GM21529 (cell line): ENCODE measurements around the gene TEKT4.
"Not testable (repeated sequence)": the region's sequence is repeated elsewhere in the genome, so short reads cannot be mapped to it uniquely, and the experiment has no call there.

ENCODE experiments used
- ATAC-seq: cut with Tn5 transposase; IDR thresholded peaks from one replicate; pipeline ENCODE4 v1.9.1; 2021; ENCODE audit not compliant: unreplicated experiment

The TEKT4 gene

DNA sequence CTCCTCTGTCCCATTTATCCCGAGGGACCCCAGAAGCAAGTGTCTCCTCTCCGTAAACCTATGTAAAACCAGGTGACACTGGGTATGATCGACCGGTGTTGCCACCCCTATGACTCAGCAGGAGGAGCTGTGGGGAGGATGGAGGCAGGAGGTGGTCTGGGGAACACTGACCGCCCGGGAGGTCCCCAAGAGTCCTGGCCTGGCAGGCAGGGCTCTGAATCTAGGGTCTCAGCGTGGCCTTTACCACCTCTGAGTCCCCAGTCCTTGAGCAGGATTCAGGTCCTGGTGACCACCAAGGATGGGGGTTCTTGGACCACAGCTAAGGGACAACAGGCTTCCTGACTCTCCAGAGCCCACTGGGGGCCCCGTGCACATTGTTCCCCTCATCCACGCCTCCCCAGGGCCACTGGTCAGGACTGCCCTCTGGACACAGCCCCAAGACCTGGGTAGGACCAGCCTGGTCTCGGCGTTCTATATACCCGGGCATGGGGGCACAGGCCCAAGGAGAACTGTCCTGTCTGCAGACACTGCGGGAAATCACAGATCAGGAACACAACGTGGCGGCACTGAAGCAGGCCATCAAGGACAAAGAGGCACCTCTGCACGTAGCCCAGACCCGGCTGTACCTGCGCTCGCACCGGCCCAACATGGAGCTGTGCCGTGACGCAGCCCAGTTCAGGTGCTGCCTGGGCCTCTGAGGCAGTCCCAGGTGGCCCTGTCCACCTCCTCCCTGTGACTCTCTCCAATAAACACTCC, 4.0 kb downstream of the TEKT4 start:
- ATAC-seq = no peak

DNA sequence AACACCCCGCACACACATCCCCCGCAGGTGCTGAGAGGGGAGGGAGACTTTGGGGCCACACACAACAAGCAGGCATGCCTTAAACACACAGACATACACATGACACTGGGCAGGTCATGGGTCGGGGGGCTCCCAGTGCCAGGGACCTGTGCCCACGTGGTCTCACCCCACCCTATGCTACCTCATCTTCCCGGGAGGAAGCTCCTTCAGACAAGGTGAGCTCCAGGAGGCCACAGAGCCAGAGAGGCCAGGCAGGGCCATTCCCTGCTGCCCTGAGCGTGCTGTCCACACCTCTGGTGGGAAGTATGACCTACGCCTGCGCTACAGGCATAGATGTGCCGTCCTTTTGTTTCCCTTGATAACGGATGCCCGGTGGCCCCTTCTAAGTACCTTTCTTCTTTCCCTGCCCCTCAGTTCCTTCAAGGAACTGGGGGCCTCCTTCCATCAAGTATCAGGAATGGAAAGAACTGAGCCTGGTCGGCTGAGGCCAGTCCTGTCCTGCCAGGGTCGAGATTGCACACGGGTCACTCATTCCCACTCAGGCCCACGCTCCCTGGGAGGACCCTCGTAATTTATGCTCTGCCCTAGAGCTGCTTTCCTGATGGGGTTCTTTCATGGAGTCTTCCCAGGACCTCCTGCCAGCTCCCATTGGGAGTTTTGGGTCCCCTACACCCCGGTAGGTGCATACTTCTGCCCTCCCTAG, 4.7 kb downstream of the TEKT4 start:
- no peak for ATAC-seq

DNA sequence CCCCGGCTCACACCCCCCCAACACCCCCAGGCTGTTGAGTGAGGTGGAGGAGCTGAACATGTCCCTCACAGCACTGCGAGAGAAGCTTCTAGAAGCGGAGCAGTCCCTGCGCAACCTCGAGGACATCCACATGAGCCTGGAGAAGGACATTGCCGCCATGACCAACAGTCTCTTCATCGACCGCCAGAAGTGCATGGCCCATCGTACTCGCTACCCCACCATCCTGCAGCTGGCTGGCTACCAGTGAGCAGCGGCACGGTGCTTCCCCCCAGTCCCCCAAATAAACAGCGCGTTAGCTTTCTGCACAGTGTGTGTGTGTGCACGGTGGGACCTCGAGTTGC, 5.3 kb downstream of the TEKT4 start:
- no peak for ATAC-seq

DNA sequence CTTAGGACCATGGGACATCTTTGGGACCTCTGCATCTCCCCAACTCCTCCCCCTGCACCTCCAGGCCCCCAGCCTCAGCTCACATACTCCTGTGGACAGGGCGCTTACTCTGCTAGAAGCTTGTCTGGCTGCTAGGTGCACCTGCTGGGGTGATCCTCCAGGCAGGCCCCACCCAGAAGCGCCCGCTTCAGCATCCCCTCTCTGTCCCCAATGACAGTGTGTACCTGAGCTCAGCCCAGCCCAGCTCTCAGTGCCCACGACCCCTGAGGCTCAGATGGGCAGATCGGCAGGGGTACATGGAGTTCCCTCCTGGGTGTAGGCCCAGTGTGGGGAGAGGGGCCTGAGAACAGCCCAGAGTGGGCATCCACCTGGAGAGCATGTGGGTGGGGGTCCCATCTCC, 5.9 kb downstream of the TEKT4 start:
- no peak for ATAC-seq

DNA sequence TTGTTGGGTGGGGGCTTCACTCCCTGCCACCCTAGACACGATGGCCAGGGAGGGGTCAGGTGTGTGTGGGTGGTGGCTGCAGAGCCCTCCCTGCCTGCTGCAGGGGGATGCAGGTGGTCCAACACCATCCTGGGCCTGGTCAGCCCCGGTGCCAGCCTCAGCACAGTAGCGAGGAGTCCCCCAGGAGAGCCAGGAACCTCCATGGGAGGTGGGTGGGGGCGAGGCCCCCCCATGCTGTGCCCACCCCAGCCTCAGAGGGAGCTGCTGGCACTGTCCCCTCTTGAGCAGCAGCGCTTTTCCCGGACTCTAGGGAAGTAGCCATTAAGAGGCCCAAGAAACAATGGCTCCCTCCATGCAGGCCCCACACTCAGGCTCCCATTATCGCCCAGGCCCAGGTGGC, 7.3 kb downstream of the TEKT4 start:
- ATAC-seq = not testable (repeated sequence)

DNA sequence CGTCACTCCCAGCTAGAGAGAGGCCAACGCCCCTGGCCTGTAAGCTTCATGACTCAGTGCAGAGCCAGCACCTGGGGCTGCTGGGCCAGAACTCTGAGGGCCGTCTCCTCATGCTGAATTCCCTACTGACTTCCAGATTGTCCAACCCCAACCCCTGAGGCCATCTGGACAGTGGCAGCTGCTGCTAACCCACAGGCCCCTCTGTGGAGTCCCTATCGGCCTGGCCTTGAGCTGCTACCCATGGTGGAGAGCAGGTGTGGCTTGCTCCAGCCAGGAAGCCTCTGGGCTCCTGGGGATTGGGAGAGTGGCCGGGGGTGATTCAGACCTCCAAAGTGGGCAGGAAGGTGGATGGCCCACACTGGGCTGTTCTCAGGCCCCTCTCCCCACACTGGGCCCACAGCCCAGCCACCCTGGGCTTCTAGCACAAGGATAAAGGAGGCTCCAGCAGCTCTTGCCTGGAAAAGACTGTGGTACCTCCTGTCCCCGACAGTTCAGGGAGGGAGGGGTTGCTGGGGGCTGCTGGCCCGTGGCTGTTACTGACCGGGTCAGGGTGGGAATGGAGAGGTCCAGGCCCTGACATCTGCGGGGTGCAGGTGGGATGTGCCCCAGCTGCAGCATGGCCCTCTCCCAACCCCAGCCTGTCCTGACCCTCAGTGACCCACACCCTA, 8.2 kb downstream of the TEKT4 start:
- ATAC-seq = no peak

DNA sequence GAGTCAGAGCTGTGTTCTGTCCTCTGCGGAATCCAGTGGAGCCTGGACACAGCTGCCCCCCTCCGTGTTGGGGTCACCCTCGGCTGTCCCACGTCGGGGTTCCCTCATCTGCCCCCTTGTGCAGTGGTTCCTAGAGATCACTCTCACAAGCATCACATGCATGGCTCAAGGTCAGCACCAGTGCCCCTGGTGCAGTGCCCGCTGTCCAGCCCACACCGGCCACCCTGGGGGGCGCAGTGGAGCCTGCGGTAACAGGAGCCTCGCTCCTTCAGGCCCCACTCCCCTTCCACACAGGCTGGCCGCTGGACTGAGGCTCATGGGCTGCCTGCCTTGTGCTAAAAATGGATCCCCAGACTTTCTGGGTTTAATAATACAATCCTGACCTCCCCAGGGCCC, 8.8 kb downstream of the TEKT4 start:
- ATAC-seq = no peak

DNA sequence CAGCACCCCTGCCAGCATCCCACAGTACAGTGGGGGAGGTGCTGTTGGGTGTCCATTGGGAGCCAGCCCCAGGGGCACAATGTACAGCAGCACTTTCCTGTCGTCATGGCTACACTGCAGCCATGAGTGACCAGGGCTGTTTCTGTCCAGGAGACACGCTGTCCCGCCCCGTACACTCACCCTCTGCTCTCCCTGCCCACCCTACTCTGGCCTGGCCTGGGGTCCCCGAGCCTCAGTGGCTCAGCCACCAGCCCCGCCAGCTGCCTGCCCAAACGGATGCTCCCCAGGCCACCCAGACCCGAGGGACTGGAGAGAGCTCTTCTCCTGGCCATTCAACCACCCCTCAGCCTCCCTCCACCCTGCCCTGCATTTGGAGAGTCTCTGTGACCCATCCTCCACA, 9.3 kb downstream of the TEKT4 start:
- no peak for ATAC-seq

DNA sequence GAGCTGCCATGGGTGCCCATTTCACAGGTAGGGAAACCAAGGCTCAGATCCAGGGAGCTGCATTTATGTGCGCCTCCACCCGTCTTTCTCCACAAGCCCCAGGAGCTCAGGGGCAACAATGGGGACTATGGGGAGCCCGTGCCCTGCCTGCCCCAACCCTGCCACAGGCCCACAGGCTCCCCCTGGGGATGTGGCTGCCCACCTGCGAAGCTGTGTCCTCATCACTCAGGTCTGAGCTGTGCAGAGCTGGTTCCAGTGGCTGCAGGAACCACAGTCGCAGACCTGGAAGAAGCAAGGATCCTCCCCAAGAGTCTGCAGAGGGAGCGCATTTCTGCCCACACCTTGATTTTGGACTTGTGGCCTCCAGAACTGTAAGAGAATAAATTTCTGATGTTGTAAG, 9.8 kb downstream of the TEKT4 start:
- ATAC-seq = no peak

DNA sequence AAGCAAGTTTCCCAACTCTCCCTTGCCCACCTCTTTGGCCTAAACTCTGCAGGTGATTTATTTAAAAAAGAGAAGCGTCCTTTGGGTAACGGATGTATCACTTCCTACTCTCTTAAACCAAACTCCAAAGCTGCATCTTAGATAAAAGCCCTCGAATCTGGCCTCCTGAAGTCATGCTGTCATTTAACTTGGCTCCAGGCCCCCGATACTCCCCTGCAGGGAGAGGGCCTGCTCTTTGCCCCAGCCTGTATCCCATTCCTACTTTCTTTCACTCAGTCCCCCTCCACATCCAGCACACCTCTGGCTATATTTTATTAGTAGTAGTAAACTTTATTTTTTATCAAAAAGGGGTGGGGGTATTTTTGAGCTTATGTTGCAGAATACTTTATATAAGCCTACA, 19.0 kb downstream of the TEKT4 start:
- no peak for ATAC-seq

DNA sequence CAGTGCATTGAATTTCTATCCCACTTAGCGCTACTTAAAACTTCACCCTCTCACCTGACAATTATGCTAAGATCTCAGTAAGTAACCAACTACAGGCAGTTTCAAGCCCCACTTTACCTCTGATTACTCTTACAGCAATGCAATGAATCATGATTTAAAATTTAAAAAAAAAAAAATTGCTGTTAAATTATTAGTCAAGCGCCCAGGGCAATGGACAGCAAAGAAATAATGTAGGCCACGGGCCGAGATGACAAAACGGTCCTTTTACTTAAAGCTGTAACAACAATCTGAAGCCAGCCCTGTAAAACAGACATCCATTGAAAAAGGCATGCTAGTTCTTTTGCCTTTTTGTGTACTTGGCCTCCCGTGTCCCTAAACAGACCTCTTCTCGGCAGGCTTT, 24.0 kb downstream of the TEKT4 start:
- not testable (repeated sequence) for ATAC-seq

DNA sequence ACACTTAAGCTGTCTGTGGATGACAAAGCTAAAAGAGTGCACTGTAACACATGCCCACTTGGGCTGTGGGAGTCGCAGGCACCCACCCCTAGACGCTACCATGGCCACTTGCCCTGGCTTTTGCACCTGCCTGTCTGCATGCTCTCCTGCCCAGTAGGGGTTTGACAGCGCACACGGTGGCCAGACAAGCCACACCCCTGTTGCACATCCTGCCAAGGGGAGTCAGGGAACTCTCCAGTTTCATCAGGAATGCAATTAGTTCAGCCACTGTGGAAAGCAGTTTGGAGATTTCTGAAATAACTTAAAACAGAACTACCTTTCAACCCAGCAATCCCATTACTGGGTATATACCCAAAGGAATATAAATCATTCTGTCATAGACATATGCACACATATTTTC, 35.7 kb downstream of the TEKT4 start:
- not testable (repeated sequence) for ATAC-seq

DNA sequence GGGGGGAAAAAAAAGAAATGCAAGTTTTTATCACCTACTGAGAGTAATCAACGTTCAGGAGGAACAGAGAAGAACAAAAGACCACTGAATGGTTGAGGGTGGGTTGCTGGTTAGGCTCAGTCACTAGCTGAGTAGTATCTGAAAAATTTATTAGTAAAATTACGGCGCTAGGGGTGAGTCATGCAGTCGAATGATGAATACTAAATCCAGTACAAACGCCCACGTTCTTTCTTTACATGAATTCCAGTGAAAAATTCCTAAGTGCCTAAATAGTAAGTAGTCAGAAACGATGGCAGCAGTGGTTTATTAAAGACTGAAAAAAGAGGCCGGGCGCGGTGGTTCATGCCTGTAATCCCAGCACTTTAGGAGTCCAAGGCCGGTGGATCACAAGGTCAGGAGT, 52.0 kb downstream of the TEKT4 start:
- ATAC-seq = no peak

DNA sequence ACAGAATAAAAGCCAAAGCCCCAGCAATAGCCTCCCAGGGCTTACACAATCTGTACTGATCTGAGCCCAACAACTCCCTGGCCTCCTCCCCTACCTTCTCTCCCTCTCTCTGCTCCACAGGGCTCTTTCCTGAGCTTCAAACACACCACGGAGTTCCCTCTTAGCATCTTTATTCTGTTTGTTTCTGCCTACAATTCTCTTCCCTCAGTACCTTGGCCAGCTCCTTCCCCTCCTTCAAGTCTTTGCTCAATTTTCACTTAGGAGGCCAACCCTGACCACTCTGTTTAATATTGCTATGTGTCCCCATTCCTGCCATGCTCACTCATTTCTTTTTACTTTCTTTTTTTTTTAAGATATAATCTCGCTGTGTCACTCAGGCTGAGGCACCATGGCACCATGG, 53.8 kb downstream of the TEKT4 start:
- not testable (repeated sequence) for ATAC-seq
